Fibroblast of skin of right quadriceps (primary cell): ENCODE measurements around the gene LYAR.

Experiments
- DNase-seq: peaks from one replicate; pipeline ENCODE4 v3.0.0-alpha.2; 2013

LYAR gene

DNA sequence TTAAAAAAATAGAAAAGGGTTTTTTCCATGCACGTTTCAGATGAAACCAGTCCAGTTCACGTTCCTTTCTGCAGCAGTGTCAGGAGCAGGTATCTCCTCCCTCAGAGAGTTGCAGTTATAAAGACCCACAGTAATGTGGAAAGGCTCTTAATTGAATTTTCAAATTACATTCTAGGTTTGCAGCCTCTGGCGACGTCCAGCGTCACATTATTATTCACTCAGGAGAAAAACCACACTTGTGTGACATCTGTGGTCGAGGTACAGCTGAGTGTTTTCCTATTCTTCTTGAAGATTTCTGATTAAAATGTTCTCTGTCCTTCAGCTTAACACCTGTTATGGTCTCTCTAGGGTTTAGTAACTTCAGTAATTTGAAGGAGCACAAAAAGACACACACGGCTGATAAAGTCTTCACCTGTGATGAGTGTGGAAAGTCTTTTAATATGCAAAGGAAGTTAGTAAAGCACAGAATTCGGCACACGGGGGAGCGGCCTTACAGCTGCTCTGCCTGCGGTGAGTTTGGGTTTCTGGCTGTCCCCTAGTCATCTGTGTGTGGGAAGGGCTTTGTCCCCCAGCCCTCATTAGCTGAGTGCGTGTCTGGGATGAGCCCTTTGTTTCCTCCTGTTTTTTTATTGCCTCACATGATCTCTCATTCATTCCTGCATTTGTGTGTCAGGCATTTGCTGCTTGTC lies 25.7 kb upstream of the LYAR start:
- no peak for DNase-seq

DNA sequence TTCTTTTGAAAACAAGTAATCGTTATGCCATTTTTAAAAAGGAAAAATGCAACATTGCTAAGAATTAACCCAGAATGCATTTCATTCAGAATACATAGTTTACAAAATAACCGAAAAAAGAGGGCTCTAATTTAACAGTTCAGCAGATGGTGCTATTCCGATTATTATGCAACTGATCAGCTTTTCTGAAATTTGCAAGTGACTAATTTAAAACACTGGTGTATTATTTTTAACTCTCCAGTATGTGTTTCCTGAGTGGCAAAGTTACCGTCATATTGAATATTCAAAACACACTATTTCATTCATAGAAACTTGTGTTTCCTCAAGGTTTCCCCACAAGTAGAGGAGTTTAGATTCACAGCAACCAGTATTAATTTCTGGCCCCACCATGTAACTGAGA lies 21.2 kb upstream of the LYAR start:
- DNase-seq = no peak

DNA sequence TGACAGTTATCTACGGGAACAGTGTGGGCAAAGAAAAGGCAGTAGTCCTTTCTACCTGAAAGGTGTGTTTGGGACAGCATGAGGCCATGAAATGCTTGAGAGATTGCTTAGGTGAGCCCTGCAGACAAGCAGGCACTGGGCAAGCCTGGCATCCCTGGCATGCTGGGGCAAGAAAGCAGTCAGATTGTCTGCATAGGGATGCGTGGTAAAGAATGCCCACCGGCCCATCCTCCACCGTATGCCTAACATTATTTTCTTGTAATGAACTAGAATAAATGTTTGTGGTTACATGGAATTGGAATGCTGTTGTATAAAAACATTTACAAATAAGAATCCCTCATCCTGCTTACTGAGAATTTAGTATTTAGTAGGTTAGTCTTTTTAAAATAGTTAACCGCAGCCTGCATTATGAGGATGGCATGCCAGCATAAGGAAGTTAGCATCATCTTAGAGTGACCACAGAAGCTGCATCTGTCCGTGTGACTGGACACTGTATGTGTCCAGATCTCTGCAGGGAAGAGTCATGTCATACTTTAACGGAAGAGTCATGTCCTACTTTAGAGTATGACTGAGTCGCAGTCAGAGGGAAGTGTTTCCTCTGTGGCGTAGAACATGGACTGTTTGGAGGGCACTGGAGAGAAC lies 19.0 kb upstream of the LYAR start:
- DNase-seq = peak; percentile 33

DNA sequence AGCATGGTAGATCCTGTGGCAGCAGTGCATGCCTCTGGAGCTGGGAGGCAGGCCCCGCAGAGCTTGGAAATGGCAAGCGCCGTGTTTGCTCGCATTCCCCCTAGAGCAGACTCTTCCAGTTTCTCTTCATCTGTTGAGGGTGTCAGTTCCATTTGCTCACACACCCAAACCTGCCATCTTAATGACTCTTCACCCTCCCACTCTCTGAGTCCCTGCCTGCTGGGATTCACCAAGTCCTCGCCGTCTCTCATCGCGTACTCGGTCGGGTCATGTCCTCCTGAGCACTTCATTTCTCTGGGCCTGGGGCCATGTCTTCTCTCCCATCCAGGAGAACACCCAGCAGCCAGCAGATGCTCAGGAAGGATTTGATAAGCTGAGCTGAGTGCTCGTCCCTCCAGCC lies 17.0 kb upstream of the LYAR start:
- DNase-seq = no peak

DNA sequence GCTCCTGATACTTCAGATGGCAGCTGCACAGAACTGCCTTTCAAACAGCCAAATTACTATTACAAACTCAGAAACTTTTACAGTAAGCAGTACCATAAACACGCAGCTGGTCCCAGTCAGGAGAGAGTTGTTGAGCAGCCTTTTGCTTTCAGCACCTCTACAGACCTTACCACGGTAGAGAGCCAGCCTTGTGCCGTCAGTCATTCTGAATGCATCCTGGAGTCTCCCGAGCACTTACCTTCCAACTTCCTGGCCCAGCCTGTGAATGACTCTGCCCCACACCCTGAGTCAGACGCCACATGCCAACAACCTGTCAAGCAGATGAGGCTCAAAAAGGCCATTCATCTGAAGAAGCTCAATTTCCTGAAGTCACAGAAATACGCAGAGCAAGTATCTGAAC lies 12.5 kb upstream of the LYAR start:
- DNase-seq = no peak

DNA sequence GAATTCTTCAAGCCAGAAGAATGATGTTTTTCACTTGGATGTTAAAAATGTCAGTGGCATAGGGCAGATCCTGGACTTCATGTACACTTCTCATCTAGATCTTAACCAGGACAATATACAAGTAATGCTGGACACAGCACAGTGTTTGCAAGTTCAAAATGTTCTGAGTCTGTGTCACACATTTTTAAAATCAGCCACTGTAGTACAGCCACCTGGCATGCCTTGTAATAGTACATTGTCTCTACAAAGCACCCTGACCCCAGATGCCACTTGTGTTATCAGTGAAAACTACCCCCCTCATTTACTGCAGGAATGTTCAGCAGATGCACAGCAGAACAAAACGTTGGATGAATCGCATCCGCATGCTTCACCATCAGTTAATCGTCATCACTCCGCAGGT lies 12.0 kb upstream of the LYAR start:
- no peak for DNase-seq

DNA sequence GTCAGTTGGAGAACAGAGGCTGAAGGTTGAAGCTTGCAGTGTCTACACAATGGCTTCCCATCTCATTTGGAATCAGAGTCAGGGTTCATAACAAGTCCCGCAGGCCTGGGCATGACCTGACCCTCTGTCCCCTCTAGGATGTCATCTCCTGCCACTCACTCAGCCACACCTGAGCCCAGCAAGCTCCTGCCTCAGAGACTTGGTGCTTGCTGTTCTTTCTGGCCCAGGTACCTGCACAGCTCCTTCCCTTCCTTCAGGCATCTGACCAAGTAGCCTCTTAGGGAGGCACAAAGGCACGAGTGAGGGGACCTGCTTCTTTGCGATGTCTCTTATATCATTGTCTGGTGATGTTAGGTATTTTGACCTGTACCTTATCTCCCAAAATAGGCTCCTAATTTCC lies 9.1 kb upstream of the LYAR start:
- no peak for DNase-seq

DNA sequence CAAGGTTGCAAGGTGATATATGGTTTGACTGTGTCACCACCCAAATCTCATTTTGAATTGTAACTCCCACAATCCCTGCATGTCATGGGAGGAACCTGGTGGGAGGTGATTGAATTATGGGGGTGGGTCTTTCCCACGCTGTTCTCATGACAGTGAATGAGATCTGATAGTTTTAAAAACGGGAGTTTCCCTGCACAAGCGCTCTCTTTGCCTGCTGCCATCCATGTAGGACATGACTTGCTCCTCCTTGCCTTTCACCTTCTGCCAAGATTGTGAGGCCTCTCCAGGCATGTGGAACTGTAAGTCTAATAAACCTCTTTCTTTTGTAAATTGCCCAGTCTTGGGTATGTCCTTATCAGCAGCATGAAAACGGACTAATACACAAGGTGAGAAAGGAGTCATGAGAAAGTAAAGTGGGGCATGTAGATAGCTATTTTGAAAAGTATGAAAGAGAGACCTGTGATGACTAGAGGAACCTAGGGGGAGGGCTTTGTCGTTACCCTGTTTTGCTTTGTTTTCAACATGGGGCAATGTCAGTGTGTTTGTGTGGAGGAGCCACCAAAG lies 6.4 kb upstream of the LYAR start:
- no peak for DNase-seq

DNA sequence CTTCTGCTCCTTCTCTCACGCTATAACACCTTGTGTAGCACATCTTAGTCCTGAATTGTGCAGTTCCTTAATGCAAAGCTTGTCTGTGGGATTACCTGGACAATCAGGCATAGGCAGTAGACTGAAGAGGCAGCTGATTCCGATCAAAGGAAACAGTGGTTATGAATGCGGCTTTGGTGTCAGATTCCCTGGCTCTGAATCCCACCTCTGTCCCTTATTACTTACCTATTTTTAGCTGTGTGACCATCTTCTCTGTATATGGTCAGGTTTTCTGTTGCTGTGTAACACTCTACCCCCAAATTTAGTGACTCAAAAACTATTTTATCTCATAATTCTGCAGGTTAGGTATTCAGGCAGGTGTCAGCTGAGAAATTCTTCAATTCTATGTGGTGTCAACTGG lies 3.3 kb upstream of the LYAR start:
- no peak for DNase-seq

DNA sequence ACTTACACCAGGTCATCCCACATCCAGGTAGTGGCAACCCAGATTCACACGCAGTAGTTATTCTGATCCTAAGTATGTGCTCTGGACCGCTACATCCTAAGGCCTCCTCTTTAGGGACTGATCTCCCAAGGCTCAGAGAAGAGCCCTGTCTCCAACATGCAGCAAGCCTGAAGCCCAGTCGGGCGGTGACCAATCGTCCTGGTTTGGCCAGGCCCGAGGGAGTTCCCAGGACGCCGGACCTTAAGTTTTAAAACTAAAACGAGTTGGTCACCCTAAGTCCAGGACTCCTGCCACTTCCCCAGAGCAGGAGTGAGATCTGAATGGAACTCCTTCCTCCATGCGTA lies 385 bp downstream of the LYAR start:
- DNase-seq = peak; percentile 3

DNA sequence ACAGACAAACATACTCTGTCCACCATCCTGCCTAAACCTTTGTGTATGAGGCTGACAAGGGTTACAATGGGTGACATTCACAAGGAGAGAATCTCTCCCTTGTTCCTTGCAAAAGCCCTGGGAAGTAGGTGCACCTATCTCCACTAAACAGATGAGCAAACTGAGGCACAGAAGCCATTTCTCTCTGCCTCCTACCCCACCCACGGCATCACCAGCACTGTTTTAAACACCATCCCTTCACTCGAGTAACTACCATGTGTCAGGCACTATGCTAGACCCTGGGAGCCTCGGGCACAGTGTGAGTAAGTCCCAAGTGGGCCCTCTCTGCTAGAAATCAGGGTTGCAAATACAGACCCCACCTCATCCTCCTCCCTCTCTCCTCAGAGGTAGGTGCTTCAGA lies 899 bp downstream of the LYAR start:
- DNase-seq = no peak

DNA sequence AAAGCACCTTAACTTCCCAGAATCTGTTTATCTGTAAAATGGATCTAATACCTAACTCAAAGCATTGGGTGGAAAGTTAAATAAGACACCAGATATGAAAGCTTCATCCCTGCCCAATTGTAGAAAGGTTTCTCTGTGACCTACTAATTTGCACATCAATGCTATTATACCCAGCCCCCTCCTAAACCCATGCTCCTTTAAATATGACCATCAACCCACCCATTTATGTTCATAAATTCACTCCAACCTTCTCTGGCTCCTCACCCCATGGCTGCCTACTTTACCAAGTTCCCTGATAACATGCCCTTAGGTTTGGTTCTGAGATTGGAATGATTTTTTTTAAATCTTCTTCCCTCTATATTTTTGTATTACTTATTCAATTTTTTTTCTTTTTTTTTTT lies 1.9 kb downstream of the LYAR start:
- DNase-seq = no peak

DNA sequence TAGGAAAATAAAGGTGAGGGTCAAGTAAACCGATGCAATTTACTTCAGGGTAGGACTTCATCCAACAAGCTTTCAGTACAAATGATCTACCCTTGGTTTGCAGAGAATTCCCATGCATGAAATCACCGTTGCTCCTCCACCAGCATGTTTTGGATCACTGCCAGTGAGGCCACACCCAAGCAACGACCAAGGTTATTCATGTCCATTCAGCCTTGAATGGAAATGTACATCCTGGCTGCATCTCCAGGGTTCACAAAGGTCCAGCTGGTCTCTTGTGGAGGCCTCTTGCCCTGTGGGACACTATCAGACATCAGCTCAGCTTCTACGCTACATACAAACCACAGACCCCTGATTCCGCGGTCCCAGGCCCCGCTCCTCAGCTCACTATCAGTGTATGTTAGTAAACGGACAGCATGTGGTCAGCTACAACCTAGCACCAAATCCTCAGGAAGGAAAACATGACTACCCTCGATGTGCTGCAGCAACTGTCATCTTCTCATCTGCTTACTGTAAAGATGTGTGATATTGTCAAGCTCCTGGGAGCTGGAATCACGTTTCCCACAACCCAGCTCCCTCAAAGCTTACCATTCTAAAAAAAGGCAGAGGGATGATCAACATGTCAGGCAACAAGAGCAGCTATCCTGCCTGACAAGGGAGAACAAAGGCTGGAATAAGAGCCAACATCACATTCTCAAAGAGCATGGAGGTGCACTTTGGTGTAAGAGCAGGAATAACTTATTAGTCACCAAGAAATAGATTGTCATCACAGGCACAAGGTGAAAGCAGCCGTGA lies 4.9 kb downstream of the LYAR start:
- DNase-seq = no peak

DNA sequence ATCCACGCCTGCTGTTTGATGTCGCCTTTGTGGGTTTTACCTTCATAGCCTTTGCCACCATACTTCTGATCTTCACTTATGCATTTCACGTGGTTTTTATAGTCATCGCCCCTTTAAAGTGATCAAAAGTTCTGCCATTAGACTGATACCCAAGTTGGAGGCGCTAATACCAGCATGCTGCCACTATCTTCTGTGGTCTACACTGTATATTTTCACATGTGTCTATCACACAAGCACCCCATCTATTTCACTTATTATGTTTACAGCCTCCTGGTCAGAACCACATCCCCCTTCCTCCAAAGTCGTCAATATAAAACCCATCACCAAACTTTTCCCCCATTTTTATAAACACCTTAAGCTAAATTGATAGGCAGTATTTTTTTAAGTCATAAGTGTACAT lies 8.2 kb downstream of the LYAR start:
- DNase-seq = no peak

DNA sequence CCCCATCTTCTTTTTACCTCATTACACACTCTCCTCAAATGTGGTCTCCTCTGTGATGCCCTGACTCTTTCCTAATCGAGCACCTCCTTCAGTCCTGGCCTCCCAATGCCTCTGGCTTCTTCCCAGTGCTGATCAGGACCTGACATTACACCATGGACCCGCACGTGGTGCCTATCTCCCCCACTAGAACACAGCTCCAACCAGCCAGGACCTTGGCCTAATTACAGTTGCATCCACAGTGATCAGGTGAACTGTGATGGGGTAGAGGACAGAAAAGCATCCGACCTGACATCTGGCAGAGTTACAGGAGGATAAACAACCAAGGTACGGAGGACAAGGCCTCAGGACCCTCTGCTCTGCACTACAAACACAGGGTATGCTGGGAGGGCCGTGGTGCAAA lies 12.4 kb downstream of the LYAR start:
- no peak for DNase-seq

DNA sequence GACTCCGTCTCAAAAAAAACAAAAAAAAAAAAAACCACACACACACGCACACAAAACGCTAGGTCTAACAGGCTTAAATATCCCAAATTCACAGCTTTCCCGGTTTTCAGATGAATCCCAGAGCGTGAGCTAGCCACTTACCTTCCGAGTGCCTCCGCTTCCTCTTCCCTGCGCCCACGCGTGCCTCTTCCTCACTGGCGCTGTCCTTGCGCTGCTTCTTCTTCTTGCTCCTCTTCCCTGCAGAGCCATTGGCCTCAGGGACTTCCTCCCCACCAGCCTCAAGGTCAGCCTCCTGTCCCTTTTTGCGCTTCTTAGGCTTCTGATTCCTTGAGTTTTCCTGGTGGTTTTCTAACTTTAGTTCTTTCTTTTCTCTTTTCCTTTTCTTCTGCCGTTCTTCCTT lies 15.7 kb downstream of the LYAR start:
- no peak for DNase-seq

DNA sequence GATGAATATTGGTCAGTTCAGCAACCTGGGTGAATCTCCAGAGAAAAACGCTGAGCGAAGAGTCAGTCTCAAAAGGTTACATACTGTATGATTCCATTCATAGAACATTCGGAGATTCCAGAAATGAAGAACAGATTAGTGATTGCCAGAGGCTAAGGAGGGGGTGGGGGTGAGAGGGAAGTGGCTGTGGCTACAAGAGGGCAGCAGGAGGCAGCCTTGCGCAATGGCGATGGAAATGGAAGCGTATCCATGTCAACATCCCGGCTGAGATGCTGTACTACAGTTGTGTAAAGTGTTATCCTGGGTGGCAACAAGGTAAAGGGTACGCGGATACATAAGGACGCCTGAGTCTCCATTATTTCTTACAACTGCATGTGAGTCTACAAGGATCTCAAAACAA lies 18.0 kb downstream of the LYAR start:
- no peak for DNase-seq

DNA sequence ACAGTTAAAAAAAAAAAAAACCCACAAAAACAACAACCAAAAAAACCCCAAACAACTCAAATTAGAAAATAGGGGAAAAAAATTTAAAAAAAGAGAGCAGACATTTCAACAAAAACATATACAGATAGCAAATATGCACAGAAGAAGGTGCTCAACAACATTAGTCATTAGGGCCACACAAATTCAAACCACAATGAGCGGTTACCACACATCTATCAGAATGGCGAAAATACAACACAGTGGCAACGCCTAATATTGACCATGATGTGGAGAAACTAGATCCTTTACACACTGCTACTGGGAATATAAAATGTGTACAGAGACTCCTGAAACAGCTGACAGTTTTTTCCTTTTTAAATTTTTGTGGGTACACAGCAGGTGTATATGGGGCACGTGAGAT lies 19.4 kb downstream of the LYAR start:
- no peak for DNase-seq

DNA sequence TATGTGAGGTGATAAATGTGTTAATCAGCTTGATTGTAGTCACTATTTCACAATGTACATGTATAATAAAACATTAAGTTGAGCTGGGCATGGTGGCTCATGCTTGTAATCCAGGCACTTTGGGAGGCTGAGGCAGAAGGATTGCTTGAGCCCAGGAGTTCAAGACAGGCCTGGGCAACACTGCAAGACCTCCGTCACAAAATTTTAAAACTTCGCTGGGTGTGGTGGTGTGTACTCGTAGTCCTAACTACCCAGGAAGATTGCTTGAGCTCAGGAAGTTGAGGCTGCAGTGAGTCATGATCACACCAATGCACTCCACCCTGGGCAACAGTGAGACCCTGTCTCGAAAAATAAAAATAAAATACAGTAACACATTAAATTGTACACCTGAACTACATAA lies 20.1 kb downstream of the LYAR start:
- no peak for DNase-seq

DNA sequence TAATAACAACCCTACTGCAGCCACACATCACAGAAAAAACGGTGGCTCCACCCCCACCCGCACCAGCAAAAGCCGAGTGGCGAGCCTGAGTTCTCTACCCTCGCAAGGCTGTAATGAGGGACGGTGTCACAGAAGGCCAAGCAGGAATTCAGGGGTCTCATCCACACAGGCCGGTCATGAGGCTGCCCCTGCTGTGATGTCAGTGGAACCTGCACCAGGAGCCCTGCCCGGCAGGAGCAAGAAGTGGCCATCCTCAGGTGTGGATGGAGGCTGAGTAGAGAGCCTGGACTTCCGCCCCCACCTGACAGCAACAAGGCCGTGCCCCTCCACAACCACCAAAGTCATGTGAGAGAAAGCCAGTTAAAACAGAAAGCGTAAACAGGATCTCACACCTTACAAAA lies 20.6 kb downstream of the LYAR start:
- DNase-seq = no peak

DNA sequence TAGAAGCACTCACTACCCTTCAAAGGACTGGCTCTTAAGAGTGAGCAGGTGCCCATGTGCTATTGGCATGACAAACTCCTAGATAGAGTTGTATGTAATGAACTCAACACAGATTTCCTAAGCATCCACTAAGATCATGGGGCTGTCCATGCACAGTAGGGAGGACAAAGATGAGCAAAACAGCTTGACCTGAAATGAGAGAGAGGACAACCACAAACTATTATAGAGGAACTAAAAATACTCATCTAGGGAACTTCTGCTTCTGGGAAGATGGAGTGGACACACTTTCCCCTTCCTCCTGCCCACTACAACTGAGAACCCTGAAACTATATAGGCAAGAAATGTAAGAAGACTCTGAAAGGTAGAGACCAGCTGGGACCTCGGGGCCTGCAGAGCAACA lies 21.2 kb downstream of the LYAR start:
- DNase-seq = no peak

DNA sequence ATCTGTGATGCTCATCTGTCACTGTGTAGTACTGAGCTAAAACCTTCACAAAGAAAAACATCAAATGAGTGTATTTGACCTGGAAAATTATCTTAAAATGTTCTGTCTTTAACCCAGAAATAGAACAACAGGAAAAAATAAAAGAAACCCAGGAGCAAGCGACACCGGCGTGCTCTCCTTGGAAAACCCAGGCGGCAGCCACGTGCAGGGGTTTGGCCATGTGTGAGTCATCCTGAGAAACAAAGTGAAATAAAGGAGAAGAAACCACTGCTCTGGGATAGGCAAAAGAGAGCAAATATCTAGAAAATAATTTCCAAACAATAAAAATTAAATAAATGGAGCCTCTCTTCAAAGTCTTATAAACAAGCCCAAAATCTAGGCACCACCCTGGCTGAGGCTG lies 22.0 kb downstream of the LYAR start:
- DNase-seq = no peak

DNA sequence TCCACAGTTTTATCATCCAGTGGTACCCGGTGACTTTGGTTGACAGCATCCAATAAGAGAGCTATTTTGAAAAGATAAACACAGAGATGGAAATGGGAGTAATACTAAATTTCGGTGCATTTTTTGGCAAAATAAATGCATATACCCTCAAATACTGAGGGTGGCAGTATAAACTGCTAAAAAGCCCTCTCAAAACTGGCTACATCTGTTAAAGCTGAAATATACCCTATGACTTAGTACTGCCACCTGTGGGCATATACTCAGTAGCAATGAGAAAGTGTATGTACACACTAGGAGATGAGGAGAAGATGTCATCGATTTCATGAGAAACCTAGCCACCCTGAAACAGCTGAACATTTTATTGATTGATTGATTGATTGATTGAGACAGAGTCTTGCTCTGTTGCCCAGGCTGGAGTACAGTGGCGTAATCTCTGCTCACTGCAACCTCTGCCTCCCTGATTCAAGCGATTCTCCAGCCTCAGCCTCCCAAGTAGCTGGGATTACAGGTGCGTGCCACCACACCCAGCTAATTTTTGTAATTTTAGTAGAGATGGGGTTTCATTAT lies 29.7 kb downstream of the LYAR start:
- peak; percentile 48 for DNase-seq
